SK-N-SH treated with all-trans-retinoic acid at 6 μM for 48 hours (cell line): ENCODE results near the gene TAMALIN.
"Not testable (repeated sequence)": the region's sequence is repeated elsewhere in the genome, so short reads cannot be mapped to it uniquely, and the experiment has no call there.

ENCODE experiments used
- ATAC-seq: fragments of 200-7000 bp; cut with Tn5 transposase; 3 replicates; pipeline ENCODE4 v1.9.1; 2020; ENCODE audit warnings: mild to moderate bottlenecking, moderate library complexity
- BACH2 ChIP-seq: fragments of 250-450 bp; sonication (Bioruptor Pico); IDR thresholded peaks from 2 replicates; pipeline ENCODE4 v1.9.0; 2021; ENCODE audit warnings: mild to moderate bottlenecking, borderline replicate concordance
- CSDC2 ChIP-seq: fragments of 250-450 bp; sonication (Bioruptor Pico); IDR thresholded peaks from 2 replicates; pipeline ENCODE4 v1.5.0; 2020; ENCODE audit warnings: mild to moderate bottlenecking, moderate library complexity
- ESRRG ChIP-seq: fragments of 250-450 bp; sonication (Bioruptor Pico); IDR thresholded peaks from 2 replicates; pipeline ENCODE4 v1.6.1; 2021; ENCODE audit warnings: mild to moderate bottlenecking
- GLIS3 ChIP-seq: fragments of 250-450 bp; sonication (Bioruptor Pico); IDR thresholded peaks from 2 replicates; pipeline ENCODE4 v1.5.0; 2020; ENCODE audit warnings: mild to moderate bottlenecking, moderate library complexity
- ISL1 ChIP-seq: fragments of 250-450 bp; sonication (Bioruptor Pico); IDR thresholded peaks from 2 replicates; pipeline ENCODE4 v2.1.2; 2022; ENCODE audit warnings: mild to moderate bottlenecking, moderate library complexity
- PPARA ChIP-seq: fragments of 250-450 bp; sonication (Bioruptor Pico); IDR thresholded peaks from 2 replicates; pipeline ENCODE4 v1.5.0; 2020; ENCODE audit warnings: mild to moderate bottlenecking, borderline replicate concordance
- RARB ChIP-seq: fragments of 250-450 bp; sonication (Bioruptor Pico); IDR thresholded peaks from 2 replicates; pipeline ENCODE4 v1.8.0; 2021; ENCODE audit warnings: mild to moderate bottlenecking, moderate library complexity
- SNAI2 ChIP-seq: fragments of 250-450 bp; sonication (Bioruptor Pico); IDR thresholded peaks from 2 replicates; pipeline ENCODE4 v1.5.0; 2020; ENCODE audit warnings: mild to moderate bottlenecking, moderate library complexity
- TCF4 ChIP-seq: fragments of 250-450 bp; sonication (Bioruptor Pico); IDR thresholded peaks from 2 replicates; pipeline ENCODE4 v1.8.0; 2021; ENCODE audit warnings: mild to moderate bottlenecking, moderate library complexity, borderline replicate concordance
- TOX ChIP-seq: fragments of 250-450 bp; sonication (Bioruptor Pico); IDR thresholded peaks from 2 replicates; pipeline ENCODE4 v1.8.0; 2021; ENCODE audit warnings: mild to moderate bottlenecking, moderate library complexity, borderline replicate concordance
- ZC3H10 ChIP-seq: fragments of 250-450 bp; sonication (Bioruptor Pico); IDR thresholded peaks from 2 replicates; pipeline ENCODE4 v1.5.1; 2021; ENCODE audit warnings: mild to moderate bottlenecking, moderate library complexity
- ZFP3 ChIP-seq: fragments of 250-450 bp; sonication (Bioruptor Pico); IDR thresholded peaks from 2 replicates; pipeline ENCODE4 v1.5.0; 2020; ENCODE audit warnings: mild to moderate bottlenecking, moderate library complexity
- ZFP30 ChIP-seq: fragments of 450-650 bp; formaldehyde crosslinking; IDR thresholded peaks from 2 replicates; pipeline ENCODE4 v1.5.0; 2022; ENCODE audit warnings: mild to moderate bottlenecking, moderate library complexity
- ZNF565 ChIP-seq: fragments of 450-650 bp; formaldehyde crosslinking; conservative IDR thresholded peaks from 2 replicates; pipeline ENCODE4 v1.5.0; 2020; ENCODE audit warnings: low read depth, mild to moderate bottlenecking, moderate library complexity
- ZNF70 ChIP-seq: fragments of 450-650 bp; formaldehyde crosslinking; IDR thresholded peaks from 2 replicates; pipeline ENCODE4 v1.5.0; 2020; ENCODE audit warnings: mild to moderate bottlenecking, moderate library complexity
- ZNF8 ChIP-seq: fragments of 450-650 bp; formaldehyde crosslinking; IDR thresholded peaks from 2 replicates; pipeline ENCODE4 v1.5.0; 2020; ENCODE audit warnings: mild to moderate bottlenecking, moderate library complexity
- TF ChIP-seq, protein P1 (sequence below): fragments of 250-450 bp; sonication (Bioruptor Pico); IDR thresholded peaks from 2 replicates; pipeline ENCODE4 v1.5.1; 2020; ENCODE audit warnings: low read depth, mild to moderate bottlenecking, moderate library complexity
- TF ChIP-seq, protein P2 (sequence below): fragments of 250-450 bp; sonication (Bioruptor Pico); IDR thresholded peaks from 2 replicates; pipeline ENCODE4 v1.5.0; 2020; ENCODE audit warnings: mild to moderate bottlenecking, moderate library complexity
- TF ChIP-seq, protein P3 (sequence below): fragments of 250-450 bp; sonication (Bioruptor Pico); IDR thresholded peaks from 2 replicates; pipeline ENCODE4 v1.8.0; 2021; ENCODE audit warnings: low read depth, mild to moderate bottlenecking, moderate library complexity, borderline replicate concordance

The TAMALIN gene

DNA sequence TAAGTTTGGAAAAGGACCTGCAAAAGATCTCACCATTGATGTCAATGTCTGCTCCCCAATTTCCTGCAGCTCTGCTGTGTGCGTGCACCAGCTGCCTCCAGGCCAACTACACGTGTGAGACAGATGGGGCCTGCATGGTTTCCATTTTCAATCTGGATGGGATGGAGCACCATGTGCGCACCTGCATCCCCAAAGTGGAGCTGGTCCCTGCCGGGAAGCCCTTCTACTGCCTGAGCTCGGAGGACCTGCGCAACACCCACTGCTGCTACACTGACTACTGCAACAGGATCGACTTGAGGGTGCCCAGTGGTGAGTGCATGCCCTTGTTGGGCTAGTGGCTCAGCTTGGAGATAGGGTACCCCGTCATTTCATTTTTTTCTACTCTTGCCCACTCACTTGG, 31.6 kb upstream of the TAMALIN start:
- TF ChIP-seq RARB (CRISPR knock-in tag) (no peak), ESRRG (CRISPR knock-in tag) (no peak), ZNF8 (CRISPR knock-in tag) (no peak), PPARA (no peak), BACH2 (CRISPR knock-in tag) (no peak), CSDC2 (CRISPR knock-in tag) (no peak), ISL1 (CRISPR knock-in tag) (no peak), TOX (no peak)
- TF ChIP-seq, protein P1, sequence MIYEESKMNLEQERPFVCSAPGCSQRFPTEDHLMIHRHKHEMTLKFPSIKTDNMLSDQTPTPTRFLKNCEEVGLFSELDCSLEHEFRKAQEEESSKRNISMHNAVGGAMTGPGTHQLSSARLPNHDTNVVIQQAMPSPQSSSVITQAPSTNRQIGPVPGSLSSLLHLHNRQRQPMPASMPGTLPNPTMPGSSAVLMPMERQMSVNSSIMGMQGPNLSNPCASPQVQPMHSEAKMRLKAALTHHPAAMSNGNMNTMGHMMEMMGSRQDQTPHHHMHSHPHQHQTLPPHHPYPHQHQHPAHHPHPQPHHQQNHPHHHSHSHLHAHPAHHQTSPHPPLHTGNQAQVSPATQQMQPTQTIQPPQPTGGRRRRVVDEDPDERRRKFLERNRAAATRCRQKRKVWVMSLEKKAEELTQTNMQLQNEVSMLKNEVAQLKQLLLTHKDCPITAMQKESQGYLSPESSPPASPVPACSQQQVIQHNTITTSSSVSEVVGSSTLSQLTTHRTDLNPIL (CRISPR knock-in tag): no peak
- ATAC-seq: no peak

DNA sequence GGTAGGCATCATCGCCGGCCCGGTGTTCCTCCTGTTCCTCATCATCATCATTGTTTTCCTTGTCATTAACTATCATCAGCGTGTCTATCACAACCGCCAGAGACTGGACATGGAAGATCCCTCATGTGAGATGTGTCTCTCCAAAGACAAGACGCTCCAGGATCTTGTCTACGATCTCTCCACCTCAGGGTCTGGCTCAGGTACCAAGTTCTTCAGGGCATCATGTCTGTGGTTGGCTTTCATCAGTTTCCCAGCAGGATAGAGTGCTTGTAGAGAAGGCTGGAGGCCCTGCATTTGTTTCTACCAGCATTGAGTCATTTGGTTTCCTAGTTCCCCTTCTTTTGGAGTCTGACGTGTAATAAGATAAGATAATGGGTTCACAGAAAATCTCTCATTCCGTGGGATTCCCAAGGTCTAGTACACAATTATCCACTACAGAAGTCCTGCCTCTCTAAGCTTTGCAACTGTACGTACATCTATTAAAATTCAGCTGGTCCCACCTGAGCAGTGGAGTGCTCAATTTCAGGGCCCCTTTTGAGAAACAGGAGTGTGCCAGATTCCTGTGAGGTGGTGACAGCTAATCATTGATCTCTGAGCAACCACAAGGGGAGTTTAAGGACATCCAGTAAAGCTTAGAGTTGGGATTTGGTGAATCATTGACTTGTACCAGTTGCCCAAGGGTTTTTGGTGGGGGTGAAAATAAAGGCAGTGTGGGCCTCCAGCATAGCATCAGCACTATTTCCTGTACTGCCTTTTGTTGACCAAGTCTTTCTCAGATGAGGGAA, 30.2 kb upstream of the TAMALIN start:
- no peak for ATAC-seq
- no peak for TF ChIP-seq ZNF8 (CRISPR knock-in tag)
- TF ChIP-seq, protein P2, sequence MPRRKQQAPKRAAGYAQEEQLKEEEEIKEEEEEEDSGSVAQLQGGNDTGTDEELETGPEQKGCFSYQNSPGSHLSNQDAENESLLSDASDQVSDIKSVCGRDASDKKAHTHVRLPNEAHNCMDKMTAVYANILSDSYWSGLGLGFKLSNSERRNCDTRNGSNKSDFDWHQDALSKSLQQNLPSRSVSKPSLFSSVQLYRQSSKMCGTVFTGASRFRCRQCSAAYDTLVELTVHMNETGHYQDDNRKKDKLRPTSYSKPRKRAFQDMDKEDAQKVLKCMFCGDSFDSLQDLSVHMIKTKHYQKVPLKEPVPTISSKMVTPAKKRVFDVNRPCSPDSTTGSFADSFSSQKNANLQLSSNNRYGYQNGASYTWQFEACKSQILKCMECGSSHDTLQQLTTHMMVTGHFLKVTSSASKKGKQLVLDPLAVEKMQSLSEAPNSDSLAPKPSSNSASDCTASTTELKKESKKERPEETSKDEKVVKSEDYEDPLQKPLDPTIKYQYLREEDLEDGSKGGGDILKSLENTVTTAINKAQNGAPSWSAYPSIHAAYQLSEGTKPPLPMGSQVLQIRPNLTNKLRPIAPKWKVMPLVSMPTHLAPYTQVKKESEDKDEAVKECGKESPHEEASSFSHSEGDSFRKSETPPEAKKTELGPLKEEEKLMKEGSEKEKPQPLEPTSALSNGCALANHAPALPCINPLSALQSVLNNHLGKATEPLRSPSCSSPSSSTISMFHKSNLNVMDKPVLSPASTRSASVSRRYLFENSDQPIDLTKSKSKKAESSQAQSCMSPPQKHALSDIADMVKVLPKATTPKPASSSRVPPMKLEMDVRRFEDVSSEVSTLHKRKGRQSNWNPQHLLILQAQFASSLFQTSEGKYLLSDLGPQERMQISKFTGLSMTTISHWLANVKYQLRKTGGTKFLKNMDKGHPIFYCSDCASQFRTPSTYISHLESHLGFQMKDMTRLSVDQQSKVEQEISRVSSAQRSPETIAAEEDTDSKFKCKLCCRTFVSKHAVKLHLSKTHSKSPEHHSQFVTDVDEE: no peak
- TF ChIP-seq SNAI2 (CRISPR knock-in tag): no peak
- TF ChIP-seq, protein P1 (CRISPR knock-in tag): no peak
- no peak for TF ChIP-seq TOX
- no peak for TF ChIP-seq RARB (CRISPR knock-in tag)
- no peak for TF ChIP-seq ZFP30 (CRISPR knock-in tag)
- TF ChIP-seq ZNF70 (CRISPR knock-in tag): no peak
- no peak for TF ChIP-seq ISL1 (CRISPR knock-in tag)
- TF ChIP-seq CSDC2 (CRISPR knock-in tag): no peak
- no peak for TF ChIP-seq BACH2 (CRISPR knock-in tag)
- TF ChIP-seq ESRRG (CRISPR knock-in tag): no peak

DNA sequence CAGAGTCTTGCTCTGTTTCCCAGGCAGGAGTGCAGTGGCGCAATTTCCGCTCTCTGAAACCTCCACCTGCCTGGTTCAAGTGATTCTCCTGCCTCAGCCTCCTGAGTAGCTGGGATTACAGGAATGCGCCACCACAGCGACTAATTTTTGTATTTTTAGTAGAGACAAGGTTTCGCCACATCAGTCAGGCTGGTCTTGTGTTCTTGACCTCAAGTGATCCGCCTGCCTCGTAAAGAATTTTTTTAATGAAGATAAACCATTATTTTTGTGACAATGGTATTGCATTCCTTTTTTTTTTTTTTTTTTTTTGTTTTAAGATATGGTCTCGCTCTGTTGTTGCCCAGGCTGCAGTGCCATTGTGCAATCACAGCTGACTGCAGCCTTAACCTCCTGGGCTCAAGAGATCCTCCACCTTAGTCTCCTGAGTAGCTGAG, 29.4 kb upstream of the TAMALIN start:
- ATAC-seq: no peak
- no peak for TF ChIP-seq ZNF565 (CRISPR knock-in tag)
- no peak for TF ChIP-seq ZFP3 (CRISPR knock-in tag)
- TF ChIP-seq ZC3H10: no peak
- TF ChIP-seq TCF4 (CRISPR knock-in tag): no peak
- TF ChIP-seq ISL1 (CRISPR knock-in tag): no peak
- no peak for TF ChIP-seq RARB (CRISPR knock-in tag)
- TF ChIP-seq GLIS3: no peak
- TF ChIP-seq, protein P3, sequence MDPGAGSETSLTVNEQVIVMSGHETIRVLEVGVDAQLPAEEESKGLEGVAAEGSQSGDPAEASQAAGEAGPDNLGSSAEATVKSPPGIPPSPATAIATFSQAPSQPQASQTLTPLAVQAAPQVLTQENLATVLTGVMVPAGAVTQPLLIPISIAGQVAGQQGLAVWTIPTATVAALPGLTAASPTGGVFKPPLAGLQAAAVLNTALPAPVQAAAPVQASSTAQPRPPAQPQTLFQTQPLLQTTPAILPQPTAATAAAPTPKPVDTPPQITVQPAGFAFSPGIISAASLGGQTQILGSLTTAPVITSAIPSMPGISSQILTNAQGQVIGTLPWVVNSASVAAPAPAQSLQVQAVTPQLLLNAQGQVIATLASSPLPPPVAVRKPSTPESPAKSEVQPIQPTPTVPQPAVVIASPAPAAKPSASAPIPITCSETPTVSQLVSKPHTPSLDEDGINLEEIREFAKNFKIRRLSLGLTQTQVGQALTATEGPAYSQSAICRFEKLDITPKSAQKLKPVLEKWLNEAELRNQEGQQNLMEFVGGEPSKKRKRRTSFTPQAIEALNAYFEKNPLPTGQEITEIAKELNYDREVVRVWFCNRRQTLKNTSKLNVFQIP: no peak
- no peak for TF ChIP-seq ESRRG (CRISPR knock-in tag)
- no peak for TF ChIP-seq ZNF70 (CRISPR knock-in tag)
- TF ChIP-seq, protein P1 (CRISPR knock-in tag): no peak
- TF ChIP-seq TOX: no peak
- TF ChIP-seq PPARA: no peak
- TF ChIP-seq, all 23 proteins: peak for 0

DNA sequence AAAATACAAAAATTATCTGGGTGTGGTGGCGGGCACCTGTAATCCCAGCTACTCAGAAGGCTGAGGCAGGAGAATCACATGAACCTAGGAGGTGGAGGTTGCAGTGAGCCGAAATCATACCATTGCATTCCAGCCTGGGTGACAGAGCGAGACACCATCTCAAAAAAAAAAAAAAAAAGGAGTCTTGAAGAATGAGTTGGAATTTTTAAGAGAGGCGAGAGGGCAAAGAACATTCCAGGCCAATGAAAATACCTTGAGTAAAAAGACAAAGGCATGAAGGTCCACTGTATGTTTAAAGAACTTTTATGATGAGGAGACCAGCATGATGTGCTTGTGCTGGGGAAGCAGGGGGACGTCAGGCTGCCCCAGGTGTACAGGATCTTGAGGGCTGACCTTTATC, 27.4 kb upstream of the TAMALIN start:
- not testable (repeated sequence) for ATAC-seq
